Measurements from ENCODE around the gene PCDH17. TPM values are rescaled to one million over a fixed set of nuclear protein-coding genes. Genes with fewer than 3 reads are reported as not detected.

Gene PCDH17, protein sequence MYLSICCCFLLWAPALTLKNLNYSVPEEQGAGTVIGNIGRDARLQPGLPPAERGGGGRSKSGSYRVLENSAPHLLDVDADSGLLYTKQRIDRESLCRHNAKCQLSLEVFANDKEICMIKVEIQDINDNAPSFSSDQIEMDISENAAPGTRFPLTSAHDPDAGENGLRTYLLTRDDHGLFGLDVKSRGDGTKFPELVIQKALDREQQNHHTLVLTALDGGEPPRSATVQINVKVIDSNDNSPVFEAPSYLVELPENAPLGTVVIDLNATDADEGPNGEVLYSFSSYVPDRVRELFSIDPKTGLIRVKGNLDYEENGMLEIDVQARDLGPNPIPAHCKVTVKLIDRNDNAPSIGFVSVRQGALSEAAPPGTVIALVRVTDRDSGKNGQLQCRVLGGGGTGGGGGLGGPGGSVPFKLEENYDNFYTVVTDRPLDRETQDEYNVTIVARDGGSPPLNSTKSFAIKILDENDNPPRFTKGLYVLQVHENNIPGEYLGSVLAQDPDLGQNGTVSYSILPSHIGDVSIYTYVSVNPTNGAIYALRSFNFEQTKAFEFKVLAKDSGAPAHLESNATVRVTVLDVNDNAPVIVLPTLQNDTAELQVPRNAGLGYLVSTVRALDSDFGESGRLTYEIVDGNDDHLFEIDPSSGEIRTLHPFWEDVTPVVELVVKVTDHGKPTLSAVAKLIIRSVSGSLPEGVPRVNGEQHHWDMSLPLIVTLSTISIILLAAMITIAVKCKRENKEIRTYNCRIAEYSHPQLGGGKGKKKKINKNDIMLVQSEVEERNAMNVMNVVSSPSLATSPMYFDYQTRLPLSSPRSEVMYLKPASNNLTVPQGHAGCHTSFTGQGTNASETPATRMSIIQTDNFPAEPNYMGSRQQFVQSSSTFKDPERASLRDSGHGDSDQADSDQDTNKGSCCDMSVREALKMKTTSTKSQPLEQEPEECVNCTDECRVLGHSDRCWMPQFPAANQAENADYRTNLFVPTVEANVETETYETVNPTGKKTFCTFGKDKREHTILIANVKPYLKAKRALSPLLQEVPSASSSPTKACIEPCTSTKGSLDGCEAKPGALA (N-terminal part only)
- total RNA-seq: 10 to 100 TPM in 1 of 4 donors, 1 to 10 TPM in 3; 2.1 to 10.1 (median 5.2) TPM

DNA sequence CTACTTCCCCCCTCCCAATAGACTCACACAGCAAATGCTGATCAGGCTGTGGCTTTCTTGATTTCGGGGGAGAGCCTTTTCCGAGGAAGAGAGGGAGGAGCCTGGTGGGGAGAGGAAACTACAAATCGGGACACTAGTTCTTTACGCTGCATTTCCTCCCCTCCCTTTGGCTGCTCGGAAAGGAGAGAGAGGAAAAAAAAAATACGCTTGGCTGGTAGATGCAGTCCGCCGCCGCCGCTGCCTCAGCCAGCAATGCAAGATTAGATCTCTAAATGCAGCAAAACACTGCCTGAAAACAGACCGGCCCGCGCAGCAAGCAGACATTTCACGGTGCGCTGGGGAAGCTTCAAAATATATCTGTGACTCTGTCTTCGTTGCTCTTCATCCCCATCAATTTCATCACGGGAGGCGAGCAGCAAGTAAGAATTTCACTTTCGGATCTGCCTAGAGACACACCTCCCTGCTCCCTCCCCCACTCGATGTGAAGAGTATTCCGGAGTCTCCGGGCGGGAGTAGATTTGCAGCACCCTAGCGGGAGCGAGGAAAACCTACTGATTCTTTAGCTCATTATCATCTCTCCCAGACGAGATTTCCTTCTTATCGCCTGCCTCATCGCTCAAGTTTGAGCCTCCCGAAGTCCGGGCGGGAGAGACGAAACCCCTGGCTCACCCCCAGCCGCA lies at the start of gene PCDH17:
PCDH17 (plus strand) TSS at position 149 of the 680 bp plus-strand sequence. CDS start 803 bp downstream, outside the sequence.
- DNase-seq (ENCODE audit: low spot score) (no peak), ATAC-seq (ENCODE audit: low FRiP score) (no peak)

DNA sequence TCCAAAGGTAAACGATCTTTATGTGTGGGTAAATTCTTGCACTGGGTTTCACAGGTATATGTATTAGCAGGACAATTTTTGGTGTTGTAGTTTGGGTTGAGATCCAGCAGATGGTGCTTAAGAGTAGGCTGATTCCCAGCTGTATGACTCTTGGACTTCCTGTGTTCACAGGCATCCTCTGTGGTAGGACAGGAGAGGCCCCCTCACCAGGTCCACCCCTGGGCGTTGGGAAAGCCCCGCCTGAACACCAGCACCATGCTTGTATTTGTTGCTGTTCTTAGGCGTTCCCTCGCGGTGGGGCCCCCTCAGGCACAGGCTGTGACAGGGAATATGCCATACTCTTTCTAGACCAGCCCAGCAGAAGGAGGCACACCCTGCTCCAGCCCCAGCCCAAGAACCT lies 49.5 kb upstream of the PCDH17 start:
- DNase-seq (ENCODE audit: low spot score) (no peak), ATAC-seq (ENCODE audit: low FRiP score) (no peak)
- TF ChIP-seq, protein P1, sequence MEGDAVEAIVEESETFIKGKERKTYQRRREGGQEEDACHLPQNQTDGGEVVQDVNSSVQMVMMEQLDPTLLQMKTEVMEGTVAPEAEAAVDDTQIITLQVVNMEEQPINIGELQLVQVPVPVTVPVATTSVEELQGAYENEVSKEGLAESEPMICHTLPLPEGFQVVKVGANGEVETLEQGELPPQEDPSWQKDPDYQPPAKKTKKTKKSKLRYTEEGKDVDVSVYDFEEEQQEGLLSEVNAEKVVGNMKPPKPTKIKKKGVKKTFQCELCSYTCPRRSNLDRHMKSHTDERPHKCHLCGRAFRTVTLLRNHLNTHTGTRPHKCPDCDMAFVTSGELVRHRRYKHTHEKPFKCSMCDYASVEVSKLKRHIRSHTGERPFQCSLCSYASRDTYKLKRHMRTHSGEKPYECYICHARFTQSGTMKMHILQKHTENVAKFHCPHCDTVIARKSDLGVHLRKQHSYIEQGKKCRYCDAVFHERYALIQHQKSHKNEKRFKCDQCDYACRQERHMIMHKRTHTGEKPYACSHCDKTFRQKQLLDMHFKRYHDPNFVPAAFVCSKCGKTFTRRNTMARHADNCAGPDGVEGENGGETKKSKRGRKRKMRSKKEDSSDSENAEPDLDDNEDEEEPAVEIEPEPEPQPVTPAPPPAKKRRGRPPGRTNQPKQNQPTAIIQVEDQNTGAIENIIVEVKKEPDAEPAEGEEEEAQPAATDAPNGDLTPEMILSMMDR (IDR thresholded peaks at IDR 0.05): no peak

More for the DNA sequence above, at the start of gene PCDH17:
- TF ChIP-seq, protein P1 (IDR thresholded peaks at IDR 0.05): no peak

DNA sequence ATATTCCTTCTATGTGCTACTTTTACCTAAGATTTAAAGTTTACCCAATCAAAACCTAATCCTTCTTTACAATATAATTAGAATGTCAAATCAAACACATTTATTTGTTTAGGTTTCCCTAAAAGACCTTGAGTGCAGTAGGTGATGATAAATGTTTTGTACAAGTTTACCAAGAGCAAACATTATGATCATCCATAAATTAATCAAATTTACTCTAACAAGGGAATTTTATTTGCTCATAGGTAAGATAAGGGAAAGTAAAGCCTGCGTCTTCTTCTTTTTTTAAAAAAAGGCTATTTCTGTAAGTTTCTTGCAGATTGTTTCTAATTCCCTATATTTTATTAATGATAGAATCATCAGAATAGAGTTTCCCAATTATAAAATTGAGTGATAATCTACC lies 48.0 kb upstream of the PCDH17 start:
- ATAC-seq (ENCODE audit: low FRiP score): no peak
- TF ChIP-seq, protein P1 (IDR thresholded peaks at IDR 0.05): no peak
- no peak for DNase-seq (ENCODE audit: low spot score)

DNA sequence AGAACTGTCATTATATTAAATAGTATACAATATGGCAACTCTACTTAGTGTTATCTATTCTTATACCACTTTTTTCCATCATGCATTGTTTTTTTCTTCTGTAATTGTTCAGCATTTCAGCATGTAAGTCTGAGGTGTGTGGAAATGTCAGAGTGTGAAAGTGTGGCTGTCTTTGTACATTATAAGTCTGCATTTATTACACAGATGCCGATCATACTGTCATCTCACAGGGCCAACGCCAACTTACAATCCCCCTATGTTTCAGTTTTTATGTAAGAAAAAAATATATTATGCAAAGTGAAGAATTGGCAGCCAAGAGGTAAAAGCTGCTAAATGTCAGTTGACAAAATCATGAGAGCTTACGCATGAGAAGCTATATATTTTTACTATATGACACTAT lies 42.9 kb upstream of the PCDH17 start:
- ATAC-seq (ENCODE audit: low FRiP score) (no peak), DNase-seq (ENCODE audit: low spot score) (no peak)
- TF ChIP-seq, protein P1 (IDR thresholded peaks at IDR 0.05): no peak

DNA sequence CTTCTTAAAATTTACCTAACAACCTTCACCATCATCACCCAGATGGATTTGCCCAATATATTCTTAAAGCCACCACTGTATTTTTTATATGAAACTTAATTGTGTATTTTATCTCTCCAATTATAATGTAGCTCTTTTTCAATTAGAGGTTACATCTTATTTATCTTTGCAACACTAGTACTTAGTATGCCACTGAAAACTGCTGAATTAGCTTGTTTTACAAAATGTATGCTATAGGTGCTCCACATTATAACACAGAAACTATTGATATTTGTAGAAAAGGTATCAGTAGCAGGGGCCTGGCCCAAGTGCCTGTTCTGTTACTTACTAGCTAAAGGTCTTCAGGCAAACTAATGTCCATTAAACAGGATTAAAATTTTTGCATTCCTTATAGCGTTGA lies 35.8 kb upstream of the PCDH17 start:
- TF ChIP-seq, protein P1 (IDR thresholded peaks at IDR 0.05): no peak
- ATAC-seq (ENCODE audit: low FRiP score) (no peak), DNase-seq (ENCODE audit: low spot score) (no peak)

DNA sequence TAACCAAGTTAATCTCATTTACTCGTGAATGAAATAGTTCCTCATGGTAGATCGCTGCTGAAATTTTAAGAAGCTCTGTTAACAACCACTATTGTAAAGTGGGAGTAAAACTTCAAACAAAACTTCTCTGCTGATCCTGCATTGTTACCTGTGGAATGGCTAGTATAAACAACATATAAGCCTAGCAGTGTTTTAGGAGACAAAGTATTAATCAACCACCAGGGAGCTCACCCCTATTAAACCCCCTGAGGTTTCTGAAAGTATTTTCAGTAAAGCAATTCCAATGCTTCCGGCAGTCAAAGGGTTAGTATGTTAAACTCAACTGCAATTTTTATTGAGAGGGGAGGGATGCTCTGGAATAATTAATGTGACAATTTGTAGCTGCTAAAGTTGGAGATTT lies 30.0 kb upstream of the PCDH17 start:
- DNase-seq (ENCODE audit: low spot score) (no peak), ATAC-seq (ENCODE audit: low FRiP score) (no peak)
- TF ChIP-seq, protein P1 (IDR thresholded peaks at IDR 0.05): no peak
